ENCODE measurements around the gene ZNF540.
"Not testable (repeated sequence)": the region's sequence is repeated elsewhere in the genome, so short reads cannot be mapped to it uniquely, and the experiment has no call there.

The ZNF540 gene

GRCh38 chr19:37594304-37594981, at the start of gene ZNF540, which contains the start of gene ZNF571:
ZNF540 (plus strand) TSS chr19:37594876; CDS start chr19:37598448, 3,572 bp downstream.
ZNF571 (minus strand) TSS chr19:37594792; CDS start chr19:37586676, 8,116 bp downstream.
- DNase-seq = peak; percentile 94 to 97

GRCh38 chr19:37551129-37551993, 43.3 kb upstream of the ZNF540 start:
- DNase-seq = no peak

GRCh38 chr19:37563518-37563917, 31.2 kb upstream of the ZNF540 start:
- DNase-seq = no peak

- no peak for DNase-seq
Measured at GRCh38 chr19:37564624-37565369, 29.9 kb upstream of the ZNF540 start.

- no peak for DNase-seq
Measured at GRCh38 chr19:37565370-37565669, 29.4 kb upstream of the ZNF540 start.

GRCh38 chr19:37572203-37572602, 22.5 kb upstream of the ZNF540 start:
- no peak for DNase-seq

GRCh38 chr19:37583340-37583739, 11.3 kb upstream of the ZNF540 start:
- no peak for DNase-seq

GRCh38 chr19:37593996-37594303, 726 bp upstream of the ZNF540 start:
- no peak for DNase-seq

GRCh38 chr19:37594982-37595382, 306 bp downstream of the ZNF540 start:
- DNase-seq = peak; percentile 50 to 75

- DNase-seq = no peak
Measured at GRCh38 chr19:37635076-37636056, 40.7 kb downstream of the ZNF540 start.

- no peak for DNase-seq
Measured at GRCh38 chr19:37654118-37654517, 59.4 kb downstream of the ZNF540 start.

GRCh38 chr19:37654629-37655300, 60.1 kb downstream of the ZNF540 start:
- DNase-seq = peak in 1 of 2 experiments; percentile 59

GRCh38 chr19:37655301-37655688, 60.6 kb downstream of the ZNF540 start, which contains the start of gene ZFP30:
ZFP30 (minus strand) TSS chr19:37655465; CDS start chr19:37647822, 7,643 bp downstream.
- peak; percentile 91 to 92 for DNase-seq

GRCh38 chr19:37655689-37656371, 61.2 kb downstream of the ZNF540 start:
- peak; percentile 86 to 88 for DNase-seq

- DNase-seq = not testable (repeated sequence)
Measured at GRCh38 chr19:37657157-37657556, 62.5 kb downstream of the ZNF540 start.
